Measurements from ENCODE around the gene MAPK8IP3.
A peak's percentile ranks its signal among the peaks of the same experiment; 100 is the strongest.
"Not testable (repeated sequence)": the region's sequence is repeated elsewhere in the genome, so short reads cannot be mapped to it uniquely, and the experiment has no call there.

Gene MAPK8IP3

GRCh38 chr16:1677339-1677738 lies 28.7 kb upstream of the MAPK8IP3 start:
- DNase-seq (ENCODE audit: low read depth in 2 of 2, low spot score in 1 of 2), result no peak

- peak; percentile 88 to 94 for DNase-seq (ENCODE audit: low read depth in 2 of 2, low spot score in 1 of 2)
These were observed 28.0 kb upstream of the MAPK8IP3 start, which contains the start of gene JPT2 for GRCh38 chr16:1677942-1678499. TSS of gene JPT2 (plus strand) at chr16:1678279. CDS start at chr16:1678313, 34 bp downstream.

GRCh38 chr16:1678500-1679098 lies 27.4 kb upstream of the MAPK8IP3 start:
- DNase-seq (ENCODE audit: low read depth in 2 of 2, low spot score in 1 of 2), result peak; percentile 21 to 23

- DNase-seq (ENCODE audit: low read depth in 2 of 2, low spot score in 1 of 2), result no peak
These were observed 25.6 kb upstream of the MAPK8IP3 start for GRCh38 chr16:1680361-1680760.

- no peak for DNase-seq (ENCODE audit: low read depth in 2 of 2, low spot score in 1 of 2)
These were observed 25.0 kb upstream of the MAPK8IP3 start for GRCh38 chr16:1681032-1681431.

GRCh38 chr16:1687427-1688316 lies 18.3 kb upstream of the MAPK8IP3 start:
- DNase-seq (ENCODE audit: low read depth in 2 of 2, low spot score in 1 of 2), result no peak

GRCh38 chr16:1688807-1689560 lies 17.0 kb upstream of the MAPK8IP3 start:
- no peak for DNase-seq (ENCODE audit: low read depth in 2 of 2, low spot score in 1 of 2)

- no peak for DNase-seq (ENCODE audit: low read depth in 2 of 2, low spot score in 1 of 2)
These were observed 16.1 kb upstream of the MAPK8IP3 start for GRCh38 chr16:1689853-1690252.

GRCh38 chr16:1690810-1691209 lies 15.2 kb upstream of the MAPK8IP3 start:
- no peak for DNase-seq (ENCODE audit: low read depth in 2 of 2, low spot score in 1 of 2)

- DNase-seq (ENCODE audit: low read depth in 2 of 2, low spot score in 1 of 2), result no peak
These were observed 14.7 kb upstream of the MAPK8IP3 start for GRCh38 chr16:1691276-1691675.

GRCh38 chr16:1691956-1692355 lies 14.0 kb upstream of the MAPK8IP3 start:
- DNase-seq (ENCODE audit: low read depth in 2 of 2, low spot score in 1 of 2), result no peak

- no peak for DNase-seq (ENCODE audit: low read depth in 2 of 2, low spot score in 1 of 2)
These were observed 9.1 kb upstream of the MAPK8IP3 start for GRCh38 chr16:1696863-1697262.

- no peak for DNase-seq (ENCODE audit: low read depth in 2 of 2, low spot score in 1 of 2)
These were observed 7.3 kb upstream of the MAPK8IP3 start for GRCh38 chr16:1698680-1699079.

- no peak for DNase-seq (ENCODE audit: low read depth in 2 of 2, low spot score in 1 of 2)
These were observed 5.7 kb upstream of the MAPK8IP3 start for GRCh38 chr16:1700246-1700645.

GRCh38 chr16:1701216-1701878 lies 4.6 kb upstream of the MAPK8IP3 start:
- DNase-seq (ENCODE audit: low read depth in 2 of 2, low spot score in 1 of 2), result no peak

GRCh38 chr16:1705324-1705687 lies 689 bp upstream of the MAPK8IP3 start:
- not testable (repeated sequence) for DNase-seq (ENCODE audit: low read depth in 2 of 2, low spot score in 1 of 2)

GRCh38 chr16:1706386-1707192 lies 594 bp downstream of the MAPK8IP3 start:
- DNase-seq (ENCODE audit: low read depth in 2 of 2, low spot score in 1 of 2), result peak in 1 of 2 donors; percentile 24

GRCh38 chr16:1707193-1707790 lies 1.3 kb downstream of the MAPK8IP3 start:
- DNase-seq (ENCODE audit: low read depth in 2 of 2, low spot score in 1 of 2), result no peak

GRCh38 chr16:1708083-1708767 lies 2.2 kb downstream of the MAPK8IP3 start:
- no peak for DNase-seq (ENCODE audit: low read depth in 2 of 2, low spot score in 1 of 2)

Data from stimulated activated CD8-positive, alpha-beta memory T cell treated with anti-CD3 and anti-CD28 coated beads, Interleukin-4, amount 100 ng/mL, for 4 hours (primary cell).